Left ventricle myocardium superior (tissue), 1 donor: ENCODE measurements around the gene FAM9C. TPM values are rescaled to one million over a fixed set of nuclear protein-coding genes. Genes with fewer than 3 reads are reported as not detected.
"Not testable (repeated sequence)": the region's sequence is repeated elsewhere in the genome, so short reads cannot be mapped to it uniquely, and the experiment has no call there.

Source experiments
- ATAC-seq: fragments of 200-7000 bp; cut with Tn5 transposase; one replicate; pipeline ENCODE4 v1.9.1; 2020; ENCODE audit warnings: mild to moderate bottlenecking, moderate library complexity
- DNase-seq: peaks from one replicate; pipeline ENCODE4 v3.0.0-alpha.2; 2020
- intact Hi-C: fragments of 100-400 bp; cut with micrococcal nuclease; formaldehyde crosslinking; loops from one replicate; pipeline ENCODE4 v1.11.0; 2022
- long read RNA-seq: library from polyadenylated mRNA; unstranded; transcript quantifications from one replicate; pipeline ENCODE4 v2.0.0, GENCODE V29; 2021
- total RNA-seq: library from RNA; stranded (reverse); fragmentation: NEBNext Ultra II Directional; extraction: Animal tissue kit (Norgen Biotek cat#: 25700); gene quantifications from one replicate; pipeline ENCODE4 v1.2.1, GENCODE V29; 2021
- donor health status: DM: no; HTN: yes; CAD: no; lungs with severe emphysema.

The FAM9C gene
- 1.2 TPM for total RNA-seq
- long read RNA-seq, partial matches to known transcripts, result 1 of 2 reads
- long read RNA-seq, other reads (novel, unspliced or antisense), result 0 of 2 reads

GRCh38 chrX:13044441-13044840, at the start of gene FAM9C:
Gene FAM9C, minus strand, starts transcription at chrX:13044620. Its CDS starts 831 bp downstream, at chrX:13043789.
- intact Hi-C loops, result no loop called here
- ATAC-seq (no peak), DNase-seq (no peak)

DNA sequence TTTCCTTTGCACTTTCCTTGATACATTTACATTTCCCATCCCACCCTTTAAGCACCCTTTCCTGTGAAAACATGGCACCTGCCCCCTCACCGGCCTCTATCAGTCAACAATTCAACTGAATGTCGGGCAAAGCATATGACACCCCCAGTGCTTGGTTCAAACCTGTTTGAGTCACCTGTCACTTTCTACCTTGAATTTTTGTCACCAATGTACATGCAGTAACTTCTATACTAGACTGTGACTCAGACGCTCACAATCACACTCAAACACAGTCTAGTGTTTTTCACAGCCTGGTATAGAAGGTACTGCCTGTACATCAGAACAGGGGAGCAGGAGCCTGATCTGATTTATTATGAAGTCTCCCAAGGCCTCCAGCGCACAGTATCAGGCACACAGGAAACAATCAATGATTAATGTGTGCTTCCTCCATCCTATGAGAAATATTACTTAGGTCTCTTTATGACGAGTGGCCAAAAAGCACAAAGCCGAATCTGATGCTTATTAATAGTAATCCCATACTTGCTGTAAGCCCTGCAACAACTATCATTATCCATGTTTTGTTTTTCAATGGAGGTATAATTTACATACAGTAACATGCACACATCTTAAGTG, 49.2 kb upstream of the FAM9C start:
- intact Hi-C loops, result no loop called here
- no peak for DNase-seq
- ATAC-seq, result no peak

- ATAC-seq (peak; percentile 54), DNase-seq (peak; percentile 31)
- intact Hi-C loops, result no loop called here
Measured at GRCh38 chrX:13092455-13092941, 48.1 kb upstream of the FAM9C start.

DNA sequence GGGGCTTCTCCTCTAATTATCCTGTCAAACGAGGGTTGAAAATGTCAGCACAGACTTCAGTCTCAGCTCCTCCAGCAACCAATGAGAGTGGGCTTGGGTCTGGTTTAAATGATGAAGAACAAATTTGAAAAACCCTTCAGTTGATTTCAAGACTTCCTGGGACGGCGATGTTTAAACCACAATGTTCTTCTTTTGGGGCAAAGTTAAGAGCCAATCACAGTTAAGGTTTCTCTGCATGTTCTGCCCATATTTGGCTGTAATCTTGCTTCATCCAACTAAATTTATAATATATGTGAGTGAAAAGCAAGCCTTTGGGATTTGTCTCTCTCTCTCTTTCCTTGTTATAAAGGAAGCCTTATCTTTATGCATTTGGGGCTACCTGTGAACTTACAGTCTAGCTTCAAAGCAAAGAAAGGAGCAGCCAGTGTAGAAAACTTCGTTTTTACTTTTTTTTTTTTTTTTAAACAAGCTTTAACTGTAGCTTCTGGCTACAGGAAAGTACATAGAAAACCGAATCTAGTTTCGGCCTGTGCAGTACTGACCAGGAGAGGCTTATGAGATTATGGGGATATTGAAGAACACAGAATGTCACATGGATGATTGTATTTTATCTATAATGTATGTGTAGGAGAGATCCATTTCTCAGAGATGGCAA, 46.8 kb upstream of the FAM9C start:
- intact Hi-C loops, result no loop called here
- ATAC-seq (peak; percentile 23), DNase-seq (no peak)

DNA sequence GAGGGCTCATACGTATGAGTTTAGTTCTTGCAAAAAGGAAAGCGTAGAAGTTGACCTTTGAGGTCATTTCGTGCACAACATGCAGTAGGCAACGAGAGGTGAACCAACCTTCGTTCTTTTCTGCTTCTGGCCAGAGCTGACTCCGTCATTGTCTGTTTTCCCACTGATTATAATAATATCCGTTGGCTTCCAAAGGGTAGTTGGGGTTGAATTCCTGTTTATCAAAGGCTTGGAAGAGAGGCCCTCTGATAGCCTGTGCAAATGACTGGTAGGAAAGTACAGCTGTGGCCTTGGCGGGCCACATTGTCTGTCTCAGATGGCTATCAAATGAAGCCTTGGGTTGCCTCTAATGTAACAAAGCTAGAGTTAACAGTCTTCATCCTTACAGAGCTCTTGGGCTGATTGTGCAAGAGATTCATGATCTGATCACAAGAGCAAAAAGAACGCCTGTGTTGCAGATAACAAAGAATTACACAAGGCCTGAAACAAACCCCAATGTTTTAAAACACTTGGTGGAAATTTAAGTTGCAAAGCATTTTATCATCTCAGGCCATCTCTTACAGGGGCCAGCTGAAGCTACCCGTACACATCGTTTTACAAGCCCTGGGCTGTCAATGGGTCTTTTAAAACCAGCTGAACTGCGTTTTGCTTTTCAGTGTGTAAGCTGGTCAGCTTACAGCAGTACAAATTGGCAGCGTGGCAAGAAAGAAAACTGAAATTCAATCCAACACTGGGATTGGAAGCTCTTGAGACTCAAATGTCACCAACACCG, 46.1 kb upstream of the FAM9C start:
- intact Hi-C loops, result no loop called here
- ATAC-seq, result peak; percentile 70

GRCh38 chrX:13090027-13090338, 45.6 kb upstream of the FAM9C start:
- intact Hi-C loops, result no loop called here
- DNase-seq, result no peak
- no peak for ATAC-seq

More for the DNA sequence above, 46.1 kb upstream of the FAM9C start:
- no peak for DNase-seq

DNA sequence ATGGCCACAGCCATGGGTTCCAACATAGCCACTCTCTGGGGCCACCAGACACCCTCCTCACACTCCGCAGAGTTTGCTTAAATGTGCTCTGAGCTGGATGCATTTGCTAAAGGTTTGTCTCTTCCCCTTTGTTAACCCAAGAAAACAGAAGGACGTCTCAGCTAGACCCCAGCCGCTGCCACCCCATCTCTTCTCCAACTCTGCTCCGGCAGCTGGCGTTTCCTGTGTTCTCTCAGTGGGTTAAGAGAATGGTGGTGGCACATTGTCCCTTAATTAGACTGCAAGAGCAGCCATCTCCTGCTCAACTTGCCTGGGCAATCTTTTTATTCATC, 43.7 kb upstream of the FAM9C start:
- no peak for DNase-seq
- no peak for ATAC-seq
- intact Hi-C loops, result no loop called here

DNA sequence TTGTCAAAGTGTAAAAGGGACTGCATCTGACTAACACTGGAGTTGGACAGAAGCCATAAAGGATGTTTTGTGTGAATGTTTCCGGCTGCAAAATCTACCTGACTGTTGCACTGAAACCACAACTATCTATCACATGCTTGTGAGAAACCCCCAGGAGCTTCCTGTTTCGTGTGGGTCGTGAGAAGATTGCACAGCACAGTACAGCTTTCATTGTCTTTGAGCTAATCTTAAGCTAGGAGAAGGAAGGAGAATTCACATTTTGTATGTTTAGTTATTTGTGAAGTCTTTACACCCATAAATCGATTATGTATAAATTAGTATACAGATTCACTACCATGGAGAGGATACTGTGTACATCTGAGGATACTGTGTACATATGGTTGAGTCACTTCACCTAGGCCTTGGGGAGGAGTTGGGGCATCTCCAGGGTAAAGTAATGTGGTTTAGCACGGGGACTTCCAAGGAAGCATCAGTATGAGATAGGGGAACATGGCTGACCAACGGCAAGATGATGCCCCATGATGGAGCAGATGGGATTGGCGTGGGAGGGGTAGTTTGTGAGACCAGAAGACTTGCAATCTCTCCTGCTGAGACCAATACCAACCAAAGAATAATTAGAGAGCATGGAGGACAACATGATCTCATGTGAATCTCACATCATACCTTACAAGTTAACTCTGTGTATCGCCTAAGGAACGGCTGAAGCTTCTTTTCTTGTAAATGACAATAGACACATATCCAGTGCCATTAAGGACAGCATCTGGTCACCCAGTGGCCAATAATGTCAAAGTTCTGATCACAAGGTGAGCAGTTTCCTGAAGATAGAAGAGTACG, 43.1 kb upstream of the FAM9C start:
- intact Hi-C loops, result no loop called here
- ATAC-seq, result no peak
- DNase-seq, result no peak

DNA sequence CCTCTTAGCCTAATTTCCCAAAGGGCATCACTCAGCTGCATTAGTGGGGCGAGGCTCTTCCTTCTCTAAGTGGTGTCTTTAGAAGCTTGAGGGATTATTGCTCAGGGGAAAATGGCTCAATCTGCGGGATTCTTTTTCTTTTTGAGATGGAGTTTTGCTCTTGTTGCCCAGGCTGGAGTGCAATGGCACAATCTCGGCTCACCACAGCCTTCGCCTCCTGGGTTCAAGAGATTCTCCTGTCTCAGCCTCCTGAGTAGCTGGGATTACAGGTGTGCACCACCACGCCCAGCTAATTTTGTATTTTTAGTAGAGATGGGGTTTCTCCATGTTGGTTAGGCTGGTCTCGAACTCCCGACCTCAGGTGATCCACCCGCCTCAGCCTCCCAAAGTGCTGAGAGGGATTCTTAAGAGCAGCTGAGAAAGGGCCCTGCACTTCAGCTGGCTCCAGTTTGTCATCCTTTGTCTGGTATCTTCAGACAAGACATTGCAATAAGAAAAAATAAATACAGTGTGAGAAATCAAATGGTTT, 42.4 kb upstream of the FAM9C start:
- intact Hi-C loops, DNase-seq, ATAC-seq: not testable (repeated sequence)

DNA sequence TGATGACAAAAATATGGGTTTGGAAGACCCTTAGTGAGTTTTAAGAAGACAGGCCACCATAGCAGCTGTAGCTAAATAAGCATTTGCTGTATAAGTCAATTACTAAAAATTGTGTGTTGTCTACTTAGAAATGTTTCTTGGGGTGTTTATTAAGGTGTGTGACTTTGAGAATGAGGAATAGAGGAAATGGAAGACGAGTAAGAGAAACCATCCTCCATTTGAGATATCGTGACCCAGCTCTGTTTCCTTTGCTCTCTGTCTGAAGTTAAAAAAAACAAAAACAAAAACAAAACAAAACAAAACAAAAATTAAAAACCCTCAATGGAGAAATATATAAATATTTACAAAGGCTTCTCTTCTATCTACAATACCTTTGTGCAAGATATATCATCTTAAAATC, 41.7 kb upstream of the FAM9C start:
- intact Hi-C loops, result no loop called here
- ATAC-seq, result no peak
- no peak for DNase-seq

- intact Hi-C loops, result no loop called here
- no peak for DNase-seq
- ATAC-seq, result no peak
Measured at GRCh38 chrX:13085526-13085925, 41.1 kb upstream of the FAM9C start.

DNA sequence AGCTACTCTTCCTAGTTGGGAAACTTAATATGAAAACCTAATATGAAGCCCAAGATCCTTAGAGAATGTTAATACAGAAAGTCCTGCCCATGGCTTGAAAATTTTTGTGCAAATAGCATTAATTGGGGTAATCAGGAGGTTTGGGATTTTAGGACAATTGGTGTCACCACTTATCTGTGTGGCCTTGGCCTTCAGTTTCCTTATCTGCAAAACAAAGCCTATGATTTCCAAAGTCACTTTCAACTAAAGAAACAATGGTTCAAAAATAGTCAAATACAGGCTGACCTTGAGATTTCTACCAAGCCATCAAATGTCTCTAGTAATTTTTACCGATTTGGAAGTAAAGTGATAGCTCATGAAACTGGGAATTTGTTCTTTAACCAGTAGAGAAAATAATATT, 40.2 kb upstream of the FAM9C start:
- intact Hi-C loops, result no loop called here
- ATAC-seq, result no peak
- DNase-seq, result no peak

DNA sequence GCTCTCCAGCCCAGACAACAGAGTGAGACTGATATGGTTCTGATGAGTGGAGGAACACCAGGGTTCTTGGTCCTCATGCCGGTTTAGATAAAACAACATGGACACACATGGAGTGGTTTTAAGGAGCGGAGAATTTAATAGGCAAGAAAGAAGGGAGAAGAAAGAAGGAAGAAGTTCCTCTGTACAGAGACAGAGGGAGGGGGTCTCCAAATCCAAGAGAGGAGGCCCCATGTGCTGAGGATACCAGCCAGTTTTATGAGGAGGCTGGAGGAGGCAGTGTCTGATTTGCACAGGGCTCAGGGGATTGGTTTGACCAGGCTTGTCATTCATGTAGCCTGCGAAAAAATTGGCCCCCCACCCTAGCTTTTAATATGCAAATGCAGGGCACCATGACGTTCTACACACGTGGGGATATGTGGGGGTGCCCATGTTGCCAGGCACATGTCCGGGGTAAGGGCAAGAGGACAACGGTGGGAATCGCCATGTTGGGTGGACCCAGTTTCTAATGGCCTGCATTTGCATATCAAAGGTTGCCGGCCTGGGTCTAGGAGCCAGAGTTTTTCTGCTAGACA, 39.4 kb upstream of the FAM9C start:
- DNase-seq, intact Hi-C loops, ATAC-seq: not testable (repeated sequence)

GRCh38 chrX:13082206-13083065, 38.0 kb upstream of the FAM9C start:
- no peak for ATAC-seq
- intact Hi-C loops, result no loop called here
- DNase-seq, result no peak

DNA sequence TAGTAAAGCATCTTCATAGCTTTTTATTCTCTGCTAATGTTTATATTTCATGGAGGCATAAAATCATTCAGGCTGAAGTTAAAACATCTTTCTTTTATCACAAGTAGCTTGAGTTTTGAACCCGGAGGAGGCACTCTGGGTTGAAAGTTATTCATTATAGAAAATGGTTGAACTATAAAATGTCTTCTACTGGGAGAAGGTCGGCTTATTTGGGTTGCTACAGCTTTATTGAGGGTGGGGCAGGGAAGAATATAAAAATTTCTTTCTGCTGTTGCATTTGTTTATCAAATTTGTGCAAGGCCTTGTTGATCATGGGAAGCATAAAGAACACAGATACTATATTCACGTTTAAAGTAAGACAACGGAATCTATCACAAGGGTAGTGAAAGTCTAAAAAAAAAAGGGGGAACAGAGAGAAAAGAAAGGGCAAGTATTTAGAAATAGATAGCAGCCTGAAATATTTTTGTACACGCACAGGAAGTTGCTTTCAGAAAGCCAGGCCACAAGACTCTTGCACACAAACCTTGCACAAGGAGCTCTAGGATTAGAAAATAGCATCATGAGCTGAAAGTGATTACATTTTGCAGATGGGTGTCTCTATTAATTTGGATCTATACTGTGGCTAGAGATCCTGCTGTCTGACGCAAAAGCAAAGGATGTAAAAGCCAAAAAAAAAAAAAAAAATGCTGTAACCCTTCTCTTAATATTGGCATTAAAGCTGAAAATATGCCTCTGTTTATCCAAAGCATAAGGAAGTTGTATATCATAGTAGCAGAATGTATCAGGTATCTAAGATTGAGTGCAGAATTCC, 37.2 kb upstream of the FAM9C start:
- intact Hi-C loops, result no loop called here
- peak; percentile 24 for ATAC-seq
- no peak for DNase-seq

DNA sequence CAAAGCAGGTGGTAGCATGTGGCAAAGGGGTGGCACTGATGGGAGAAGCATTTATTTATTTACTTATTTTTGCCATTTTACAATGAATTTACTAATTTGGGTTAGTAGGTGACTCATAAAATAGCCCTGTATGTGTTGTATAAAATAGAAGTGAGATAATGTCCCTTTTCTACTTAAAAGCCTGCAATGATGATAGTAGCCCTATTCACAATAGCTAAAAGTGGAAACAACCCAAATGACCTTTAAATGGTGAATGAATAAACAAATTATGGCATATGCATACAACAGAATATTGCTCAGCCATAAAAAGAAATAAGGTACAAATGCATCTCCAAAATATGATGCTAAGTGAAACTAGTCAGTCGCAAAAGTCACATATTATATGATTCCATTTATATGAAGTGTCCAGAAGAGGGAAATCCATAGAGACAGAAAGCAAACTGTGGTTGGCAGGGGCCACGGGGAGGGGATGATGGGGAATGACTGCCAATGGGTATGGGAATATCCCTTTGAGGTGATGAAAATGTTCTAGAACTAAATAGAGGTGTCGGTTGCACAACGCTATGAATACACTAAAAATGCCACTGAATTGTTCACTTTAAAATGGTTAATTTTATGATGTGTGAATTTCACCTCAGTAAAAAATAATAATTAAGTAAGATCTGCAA, 35.8 kb upstream of the FAM9C start:
- ATAC-seq, result no peak
- intact Hi-C loops, result no loop called here
- no peak for DNase-seq
